ENCODE data around the gene AIRE. TPM values are rescaled to one million over a fixed set of nuclear protein-coding genes. Genes with fewer than 3 reads are reported as not detected.
A peak's percentile ranks its signal among the peaks of the same experiment; 100 is the strongest.
"Not testable (repeated sequence)": the region's sequence is repeated elsewhere in the genome, so short reads cannot be mapped to it uniquely, and the experiment has no call there.

The AIRE gene
- total RNA-seq, 1 experiment from 2014 or later = 0.10 TPM

DNA sequence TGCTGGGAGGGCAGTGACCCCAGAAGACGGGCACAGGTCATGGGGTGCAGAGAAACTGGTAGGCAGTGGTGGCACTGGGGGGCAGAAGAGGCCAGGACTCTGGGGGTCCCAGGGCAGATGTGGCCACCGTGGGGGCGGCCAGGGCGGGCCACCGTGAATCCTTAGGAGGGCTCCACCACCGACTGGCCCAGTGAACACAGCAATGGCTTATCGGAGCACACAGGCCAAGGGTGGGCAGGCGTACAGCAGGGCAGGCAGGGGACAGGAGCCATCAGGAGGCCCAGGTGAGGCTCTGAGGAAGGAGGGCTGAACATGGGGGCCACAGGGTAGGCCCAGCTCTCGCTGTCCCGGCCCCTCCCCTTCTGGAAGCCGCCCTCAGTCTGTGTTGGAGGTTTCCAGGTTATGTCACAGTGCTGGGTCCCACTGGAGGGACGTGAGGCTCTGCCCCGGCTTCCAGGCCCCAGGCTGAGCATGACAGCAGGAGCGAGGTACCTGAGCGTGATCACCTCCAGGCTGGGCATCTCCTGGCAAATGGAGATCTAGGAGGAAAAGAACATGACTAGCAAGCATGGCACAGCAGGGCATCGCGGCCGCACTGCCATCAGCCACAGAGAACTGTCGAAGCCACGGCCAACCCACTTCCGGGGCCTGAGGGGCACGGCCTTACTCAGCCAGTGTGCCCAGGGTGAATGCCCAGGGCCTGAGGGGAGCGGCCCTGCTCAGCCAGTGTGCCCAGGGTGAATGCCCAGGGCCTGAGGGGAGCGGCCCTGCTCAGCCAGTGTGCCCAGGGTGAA lies 49.8 kb downstream of the AIRE start:
- H3K9me3 ChIP-seq (replicated peaks) = no peaks in the 10 kb centered on the region
- no peaks in the 10 kb centered on the region for H3K27me3 ChIP-seq
- H3K4me3 ChIP-seq = no peak overlapping the region
- H3K4me1 ChIP-seq = peaks cover 2% of the 10 kb centered on the region; the same call in 1 of the 2 replicates
- DNase-seq = no peak
- no peaks in the 10 kb centered on the region for H3K36me3 ChIP-seq
- no peak overlapping the region for H3K27ac ChIP-seq

DNA sequence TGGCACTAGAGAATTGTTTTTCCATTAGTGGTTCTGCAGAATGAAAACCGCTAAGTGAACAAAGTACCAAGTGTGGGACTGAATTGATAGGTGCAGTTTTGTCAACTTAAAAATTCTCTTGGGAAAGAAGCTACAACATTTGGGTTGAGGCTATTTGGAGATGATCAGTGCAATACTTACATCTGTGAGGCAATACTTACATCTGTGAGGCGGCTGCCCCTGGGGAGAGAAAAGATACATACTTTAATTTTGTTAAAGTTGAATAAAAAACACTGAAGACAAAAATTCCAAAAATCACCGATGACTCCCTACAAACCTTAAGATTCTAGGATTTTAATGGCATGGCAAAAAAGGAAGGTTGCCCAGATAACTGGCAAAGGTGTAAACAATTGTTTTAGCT lies 51.8 kb downstream of the AIRE start:
- Histone ChIP-seq H3K36me3 (no peaks in the 10 kb centered on the region), H3K9me3 (replicated peaks) (no peaks in the 10 kb centered on the region), H3K4me1 (peaks cover 3% of the 10 kb centered on the region; the same call in 1 of the 2 replicates), H3K27me3 (no peaks in the 10 kb centered on the region), H3K27ac (no peak overlapping the region), H3K4me3 (no peak overlapping the region)
- no peak for DNase-seq

- DNase-seq = peak; percentile 53 to 67
- Histone ChIP-seq H3K4me3 (peak overlapping the region; percentile 49), H3K9me3 (replicated peaks) (no peaks in the 10 kb centered on the region), H3K4me1 (peaks cover 3% of the 10 kb centered on the region; the same call in 1 of the 2 replicates), H3K27ac (no peak overlapping the region), H3K36me3 (no peaks in the 10 kb centered on the region), H3K27me3 (no peaks in the 10 kb centered on the region)
Measured at GRCh38 chr21:44337941-44338895, 52.5 kb downstream of the AIRE start.

DNA sequence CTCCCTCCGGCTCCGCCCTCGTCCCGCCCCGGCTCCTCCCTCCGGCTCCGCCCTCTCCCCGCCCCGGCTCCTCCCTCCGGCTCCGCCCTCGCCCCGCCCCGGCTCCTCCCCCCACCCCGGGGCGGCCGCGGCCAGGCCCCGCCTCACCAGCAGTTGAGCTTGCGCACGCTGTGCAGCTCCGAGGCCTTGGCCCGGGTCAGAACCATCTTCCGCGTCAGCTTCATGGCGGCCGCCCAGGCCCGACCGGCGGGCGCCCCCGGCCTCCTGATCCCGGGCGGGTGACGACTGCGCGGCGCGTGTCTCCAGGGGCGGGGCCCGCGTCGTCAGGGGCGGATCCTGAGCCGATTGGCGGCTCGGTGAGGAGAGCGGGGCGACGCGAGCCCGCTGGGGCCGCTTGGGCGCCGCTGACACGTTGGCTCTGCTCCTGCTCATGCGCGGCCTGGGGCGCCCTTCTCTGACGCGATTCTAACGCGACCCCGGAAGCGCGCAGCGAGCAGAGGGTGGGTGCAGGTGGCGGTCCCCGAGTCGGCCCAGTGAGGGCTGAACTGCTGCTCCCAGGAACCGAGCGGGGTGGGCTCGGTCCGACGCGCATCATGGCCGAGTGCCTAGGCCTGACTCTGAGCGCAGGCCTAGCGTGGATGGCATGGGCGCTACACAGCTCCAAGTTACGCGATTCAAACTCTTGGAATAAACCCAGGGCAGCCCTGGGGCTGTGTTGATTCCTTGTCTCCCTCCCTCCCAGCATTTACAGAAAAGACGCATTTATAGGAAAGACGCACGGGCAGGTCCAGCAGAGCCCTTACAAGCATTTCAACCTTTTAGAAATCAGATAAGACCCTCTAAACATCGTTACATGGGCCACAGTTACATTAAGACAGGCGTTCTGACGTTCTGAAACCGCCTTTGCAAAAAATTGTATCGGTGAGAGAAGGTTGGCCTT lies 53.6 kb downstream of the AIRE start, which contains the start of gene CFAP410:
TSS of gene CFAP410 (minus strand) at position 420 of the 940 bp plus-strand sequence. CDS start at position 224, 196 bp downstream.
- peak; percentile 94 to 95 for DNase-seq
- H3K27ac ChIP-seq = peak within 1 kb of the TSS; percentile 85
- H3K4me3 ChIP-seq = peak within 1 kb of the TSS; percentile 64
- H3K27me3 ChIP-seq = no peaks in the 10 kb centered on the region
- no peaks in the 10 kb centered on the region for H3K9me3 ChIP-seq (replicated peaks)
- H3K4me1 ChIP-seq = peaks cover 3% of the 10 kb centered on the region; the same call in 1 of the 2 replicates
- H3K36me3 ChIP-seq = no peaks in the 10 kb centered on the region

DNA sequence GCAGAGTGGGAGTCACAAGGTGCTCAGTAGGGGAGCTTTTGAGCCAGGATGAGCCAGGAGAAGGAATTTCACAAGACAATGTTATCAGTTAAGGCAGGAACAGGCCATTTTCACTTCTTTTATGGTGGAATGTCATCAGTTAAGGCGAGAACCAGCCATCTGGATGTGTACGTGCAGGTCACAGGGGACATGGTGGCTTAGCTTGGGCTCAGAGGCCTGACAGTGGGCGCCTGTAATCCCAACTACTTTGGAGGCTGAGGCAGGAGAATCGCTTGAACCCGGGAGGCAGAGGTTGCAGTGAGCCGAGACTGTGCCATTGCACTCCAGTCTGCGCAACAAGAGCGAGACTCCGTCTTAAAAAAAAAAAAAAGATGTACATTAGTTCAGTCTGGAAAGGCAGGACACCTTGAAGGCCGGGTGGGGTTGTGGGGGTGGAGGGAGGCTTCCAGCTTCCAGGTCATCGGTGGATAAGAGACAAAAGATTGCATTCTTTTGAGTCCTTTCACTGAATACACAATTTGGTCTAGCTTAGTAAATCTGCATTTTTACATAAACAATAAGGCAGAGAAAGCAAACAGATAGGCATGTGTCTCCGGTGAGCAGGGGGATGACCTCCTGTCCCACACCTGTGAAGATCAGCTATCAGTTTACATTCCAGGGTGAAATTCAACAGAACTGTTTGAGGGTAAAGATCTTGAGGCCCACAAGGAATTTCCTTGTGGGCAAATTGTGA lies 56.2 kb downstream of the AIRE start:
- H3K27me3 ChIP-seq; DNase-seq; H3K36me3 ChIP-seq; H3K27ac ChIP-seq; H3K4me3 ChIP-seq; H3K9me3 ChIP-seq (replicated peaks); H3K4me1 ChIP-seq: not testable (repeated sequence)

GRCh38 chr21:44342981-44343380 lies 57.3 kb downstream of the AIRE start:
- not testable (repeated sequence) for H3K27ac ChIP-seq; H3K36me3 ChIP-seq; DNase-seq; H3K4me1 ChIP-seq; H3K27me3 ChIP-seq; H3K9me3 ChIP-seq (replicated peaks); H3K4me3 ChIP-seq

GRCh38 chr21:44344541-44345183 lies 59.0 kb downstream of the AIRE start:
- DNase-seq = no peak
- peaks cover 6% of the 10 kb centered on the region; the same call in 1 of the 2 replicates for H3K4me1 ChIP-seq
- H3K27me3 ChIP-seq = no peaks in the 10 kb centered on the region
- H3K27ac ChIP-seq = no peak overlapping the region
- H3K36me3 ChIP-seq = no peaks in the 10 kb centered on the region
- no peaks in the 10 kb centered on the region for H3K9me3 ChIP-seq (replicated peaks)
- H3K4me3 ChIP-seq = no peak overlapping the region

DNA sequence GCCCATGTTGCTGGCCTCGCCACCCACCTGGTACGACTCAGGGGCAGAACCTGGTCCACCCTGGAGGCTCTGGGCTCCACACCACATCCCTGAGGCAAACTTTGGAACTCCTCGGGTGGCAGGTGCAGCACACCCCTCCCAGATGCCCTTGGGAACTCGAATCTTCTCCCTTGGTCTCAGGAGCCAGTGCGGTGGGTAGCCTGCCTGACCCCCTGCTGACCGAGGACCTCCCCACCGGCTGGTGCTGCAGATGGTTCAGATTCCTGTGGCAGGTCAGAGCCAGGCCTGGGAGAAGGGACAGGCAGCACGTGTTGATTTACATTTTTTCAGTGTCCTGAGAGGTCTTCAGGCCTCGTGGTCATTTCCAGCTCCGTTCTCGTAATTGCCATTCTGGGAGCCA lies 59.8 kb downstream of the AIRE start:
- no peak for DNase-seq
- no peaks in the 10 kb centered on the region for H3K9me3 ChIP-seq (replicated peaks)
- H3K27me3 ChIP-seq = no peaks in the 10 kb centered on the region
- H3K36me3 ChIP-seq = no peaks in the 10 kb centered on the region
- peaks cover 4% of the 10 kb centered on the region; the same call in 1 of the 2 replicates for H3K4me1 ChIP-seq
- H3K27ac ChIP-seq = no peak overlapping the region
- H3K4me3 ChIP-seq = no peak overlapping the region

GRCh38 chr21:44347911-44348451 lies 62.3 kb downstream of the AIRE start:
- no peaks in the 10 kb centered on the region for H3K27me3 ChIP-seq
- no peak overlapping the region for H3K4me3 ChIP-seq
- H3K27ac ChIP-seq = no peak overlapping the region
- DNase-seq = peak; percentile 55 to 68
- no peaks in the 10 kb centered on the region for H3K9me3 ChIP-seq (replicated peaks)
- H3K36me3 ChIP-seq = no peaks in the 10 kb centered on the region
- H3K4me1 ChIP-seq = 0 out of 2 replicates have a peak, but pooled peaks cover 3% of the 10 kb centered on the region

Other genes starting within 250 kb of the AIRE start
- gene PWP2, start 178.5 kb upstream of the AIRE start, total RNA-seq (2014; rRNA removed; shearing (Covaris generic)) = 1.1 and 1.4 TPM in 2 replicates
- 5.1 and 6.5 TPM in 2 replicates for gene GATD3, start 152.2 kb upstream of the AIRE start, total RNA-seq (2014; rRNA removed; shearing (Covaris generic))
- 0.13 TPM in 1 of 2 replicates, not detected in the other for gene ICOSLG, start 44.9 kb upstream of the AIRE start, total RNA-seq (2014; rRNA removed; shearing (Covaris generic))
- not detected in 2 replicates for gene DNMT3L, start 24.0 kb upstream of the AIRE start, total RNA-seq (2014; rRNA removed; shearing (Covaris generic))
- gene PFKL, start 14.2 kb downstream of the AIRE start, total RNA-seq (2014; rRNA removed; shearing (Covaris generic)) = 49.8 and 50.7 TPM in 2 replicates
- gene CFAP410, start 53.5 kb downstream of the AIRE start, total RNA-seq (2014; rRNA removed; shearing (Covaris generic)) = 7.5 and 8.2 TPM in 2 replicates
- 0.61 and 0.87 TPM in 2 replicates for gene TRPM2, start 67.7 kb downstream of the AIRE start, total RNA-seq (2014; rRNA removed; shearing (Covaris generic))
- not detected in 2 replicates for gene LRRC3, start 169.6 kb downstream of the AIRE start, total RNA-seq (2014; rRNA removed; shearing (Covaris generic))